Lower leg skin (tissue), 4 donors: ENCODE measurements around the gene APCDD1L. TPM values are rescaled to one million over a fixed set of nuclear protein-coding genes. Genes with fewer than 3 reads are reported as not detected.
A peak's percentile ranks its signal among the peaks of the same experiment; 100 is the strongest.

Experiments
- DNase-seq, 2 donors: peaks; one replicate each; pipeline ENCODE4 v3.0.0-alpha.2; 2019; ENCODE audit warnings: low spot score in 2 of 2
- H3K4me3 ChIP-seq: fragments of 200-600 bp; sonication (generic); 2 replicates; pipeline ENCODE4 v1.5.1; 2017; ENCODE audit warnings: mild to moderate bottlenecking, low read depth; ENCODE audit not compliant: poor library complexity, severe bottlenecking
- POLR2A ChIP-seq, 2 donors: fragments of 450-650 bp; IDR thresholded peaks; one replicate each; pipeline ENCODE4 v1.6.1; 2016 to 2017; ENCODE audit warnings: antibody characterized with exemption in 2 of 2, mild to moderate bottlenecking in 1 of 2, moderate library complexity in 1 of 2
- WGBS, 2 donors: methylation state at CpG; one replicate each; pipeline ENCODE4 v1.1.5; 2018; 5-methylcytosine and 5-hydroxymethylcytosine counted together
- intact Hi-C: fragments of 100-400 bp; cut with DNase I; formaldehyde crosslinking; loops from one replicate; pipeline ENCODE4 v1.15.0; 2023; ENCODE audit warnings: low total_unique reads
- total RNA-seq, 4 donors: library from RNA; depleted of rRNA; stranded (reverse); fragments of >200 nt; gene quantifications; one replicate each; pipeline ENCODE4 v1.1.0, GENCODE V29; 2016
- TF ChIP-seq, protein P1 (sequence below), 3 donors: fragments of 450-650 bp; IDR thresholded peaks; one replicate each; pipeline ENCODE4 v1.5.1; 2016; ENCODE audit warnings: antibody characterized with exemption in 3 of 3, mild to moderate bottlenecking in 3 of 3, moderate library complexity in 2 of 3

Gene APCDD1L
- total RNA-seq, 4 donors from 2014 or later: 0.49 to 2.4 (median 1.4) TPM

DNA sequence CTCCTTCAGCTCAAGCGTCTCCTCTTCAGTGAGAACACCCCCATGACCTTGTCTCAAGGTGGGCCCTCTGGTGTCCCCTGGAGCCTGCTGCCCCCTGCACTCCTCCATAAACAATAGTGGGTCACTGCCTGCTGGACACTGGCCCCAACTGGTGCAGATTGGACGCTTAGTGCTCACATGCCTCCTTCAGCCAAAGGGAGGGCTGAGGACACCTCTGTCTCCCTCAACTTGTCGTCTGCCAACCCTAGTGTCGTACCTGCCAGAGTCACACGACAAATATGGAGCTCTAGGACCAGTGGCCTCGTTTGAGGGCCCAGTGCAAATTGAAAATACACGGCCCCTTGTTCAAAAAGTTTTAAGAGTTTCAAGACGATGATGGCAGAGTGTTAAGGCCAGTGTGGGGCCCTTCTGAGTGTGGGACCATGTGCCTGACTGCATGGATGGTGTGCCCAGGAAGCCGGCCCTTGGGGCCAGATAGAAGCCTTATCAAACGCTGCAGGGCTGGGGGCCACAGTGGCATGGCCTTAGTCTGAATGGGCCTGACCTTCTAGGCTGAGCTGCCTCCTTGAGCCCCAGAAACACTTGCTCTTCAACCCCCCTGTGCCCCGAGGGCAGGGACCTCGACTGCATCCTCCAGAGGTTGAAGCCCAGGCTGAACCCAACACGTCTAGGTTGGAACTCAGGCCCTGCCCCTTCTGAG lies 20.1 kb downstream of the APCDD1L start:
- DNase-seq: peak in 1 of 2 donors; percentile 59
- WGBS, 2 donors: 91 to 95% methylated on average over 11 to 13 of the region's 13 CpGs
- no peak overlapping the region for H3K4me3 ChIP-seq
- TF ChIP-seq, protein P1, sequence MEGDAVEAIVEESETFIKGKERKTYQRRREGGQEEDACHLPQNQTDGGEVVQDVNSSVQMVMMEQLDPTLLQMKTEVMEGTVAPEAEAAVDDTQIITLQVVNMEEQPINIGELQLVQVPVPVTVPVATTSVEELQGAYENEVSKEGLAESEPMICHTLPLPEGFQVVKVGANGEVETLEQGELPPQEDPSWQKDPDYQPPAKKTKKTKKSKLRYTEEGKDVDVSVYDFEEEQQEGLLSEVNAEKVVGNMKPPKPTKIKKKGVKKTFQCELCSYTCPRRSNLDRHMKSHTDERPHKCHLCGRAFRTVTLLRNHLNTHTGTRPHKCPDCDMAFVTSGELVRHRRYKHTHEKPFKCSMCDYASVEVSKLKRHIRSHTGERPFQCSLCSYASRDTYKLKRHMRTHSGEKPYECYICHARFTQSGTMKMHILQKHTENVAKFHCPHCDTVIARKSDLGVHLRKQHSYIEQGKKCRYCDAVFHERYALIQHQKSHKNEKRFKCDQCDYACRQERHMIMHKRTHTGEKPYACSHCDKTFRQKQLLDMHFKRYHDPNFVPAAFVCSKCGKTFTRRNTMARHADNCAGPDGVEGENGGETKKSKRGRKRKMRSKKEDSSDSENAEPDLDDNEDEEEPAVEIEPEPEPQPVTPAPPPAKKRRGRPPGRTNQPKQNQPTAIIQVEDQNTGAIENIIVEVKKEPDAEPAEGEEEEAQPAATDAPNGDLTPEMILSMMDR (IDR thresholded peaks at IDR 0.05): no peak
- no peak for TF ChIP-seq POLR2A (IDR thresholded peaks at IDR 0.05)
- intact Hi-C loops: no loop called here

DNA sequence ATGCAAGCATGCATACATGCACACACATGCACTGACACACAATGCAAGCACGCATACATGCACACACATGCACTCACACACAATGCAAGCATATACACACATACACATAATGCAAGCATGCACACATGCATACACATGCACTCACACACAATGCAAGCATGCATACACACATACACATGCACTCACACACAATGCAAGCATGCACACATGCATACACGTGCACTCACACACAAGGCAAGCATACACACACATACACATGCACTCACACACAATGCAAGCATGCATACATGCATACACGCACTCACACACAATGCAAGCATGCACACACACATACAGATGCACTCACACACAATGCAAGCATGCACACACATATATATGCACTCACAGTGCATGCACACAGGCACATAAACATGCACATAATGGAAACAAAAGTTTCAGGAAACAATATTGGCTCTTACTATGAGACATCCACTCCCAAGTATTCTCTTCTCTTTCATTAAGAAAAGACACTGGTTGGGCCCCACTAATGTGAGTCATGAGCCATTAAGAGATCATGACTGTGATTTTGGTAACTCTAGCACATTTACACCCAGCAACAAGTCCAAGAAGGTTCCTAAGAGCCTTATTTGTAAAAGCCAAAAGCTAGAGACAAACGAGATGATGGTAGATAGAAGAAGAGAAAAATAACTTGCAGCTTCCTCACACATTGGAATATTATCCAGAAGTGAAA lies 22.2 kb downstream of the APCDD1L start:
- intact Hi-C loops: no loop called here
- WGBS, 2 donors: 76 to 77% methylated on average over 4 of the region's 4 CpGs
- no peak overlapping the region for H3K4me3 ChIP-seq
- DNase-seq: peak in 1 of 2 donors; percentile 13
- no peak for TF ChIP-seq POLR2A (IDR thresholded peaks at IDR 0.05)
- TF ChIP-seq, protein P1 (IDR thresholded peaks at IDR 0.05): peak in 1 of 3 donors; percentile 19

GRCh38 chr20:58492074-58492718 lies 23.0 kb downstream of the APCDD1L start:
- intact Hi-C loops: no loop called here
- WGBS, 2 donors: 80 to 83% methylated on average over 7 of the region's 7 CpGs
- no peak overlapping the region for H3K4me3 ChIP-seq
- TF ChIP-seq POLR2A (IDR thresholded peaks at IDR 0.05): no peak
- TF ChIP-seq, protein P1 (IDR thresholded peaks at IDR 0.05): no peak
- peak in 1 of 2 donors; percentile 2 for DNase-seq

DNA sequence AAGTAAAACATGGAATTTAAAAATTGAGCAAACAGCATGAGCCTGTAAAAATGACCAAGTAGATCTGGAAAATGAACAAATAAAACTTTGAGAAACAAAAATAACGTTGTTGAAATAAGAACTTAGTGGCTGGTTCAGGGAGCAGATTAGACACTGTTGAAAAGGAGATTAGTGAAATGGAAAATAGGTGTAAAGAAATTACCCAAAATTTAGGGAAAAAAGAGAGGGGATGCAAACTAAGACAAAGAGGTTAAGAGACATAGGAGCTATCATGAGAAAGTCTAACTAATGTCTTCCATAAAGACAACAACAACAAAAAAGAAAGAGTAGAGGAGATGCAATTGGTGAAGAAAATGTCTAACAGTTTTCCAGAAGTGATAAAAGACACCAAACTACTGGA lies 29.0 kb downstream of the APCDD1L start:
- H3K4me3 ChIP-seq: no peak overlapping the region
- WGBS, 2 donors: 23 to 34% methylated on average over 1 of the region's 1 CpG
- no peak for DNase-seq
- intact Hi-C loops: no loop called here
- TF ChIP-seq, protein P1 (IDR thresholded peaks at IDR 0.05): no peak
- no peak for TF ChIP-seq POLR2A (IDR thresholded peaks at IDR 0.05)

DNA sequence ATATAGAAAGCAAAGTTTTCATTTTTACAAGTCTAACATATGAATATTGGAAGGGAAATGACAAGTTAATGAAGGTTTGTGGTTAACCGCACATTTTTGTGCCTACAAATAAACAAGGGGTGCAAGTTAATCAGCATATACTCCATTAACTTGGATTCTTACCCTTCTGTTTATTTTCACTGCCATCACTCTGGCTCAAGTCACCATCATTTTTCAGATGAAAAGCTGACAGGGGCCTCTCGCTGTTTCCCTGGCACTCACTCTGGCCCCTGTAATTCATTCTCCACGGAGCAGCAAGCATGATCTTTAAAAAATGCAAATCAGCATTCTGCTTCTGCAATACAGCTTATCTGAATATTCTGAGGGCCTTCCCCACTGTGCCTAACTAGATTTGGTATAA lies 29.8 kb downstream of the APCDD1L start:
- TF ChIP-seq, protein P1 (IDR thresholded peaks at IDR 0.05): no peak
- no peak for TF ChIP-seq POLR2A (IDR thresholded peaks at IDR 0.05)
- no peak for DNase-seq
- WGBS, 2 donors: 82 to 86% methylated on average over 3 of the region's 3 CpGs
- intact Hi-C loops: no loop called here
- no peak overlapping the region for H3K4me3 ChIP-seq
